ENCODE measurements around the gene PAX2.

DNA sequence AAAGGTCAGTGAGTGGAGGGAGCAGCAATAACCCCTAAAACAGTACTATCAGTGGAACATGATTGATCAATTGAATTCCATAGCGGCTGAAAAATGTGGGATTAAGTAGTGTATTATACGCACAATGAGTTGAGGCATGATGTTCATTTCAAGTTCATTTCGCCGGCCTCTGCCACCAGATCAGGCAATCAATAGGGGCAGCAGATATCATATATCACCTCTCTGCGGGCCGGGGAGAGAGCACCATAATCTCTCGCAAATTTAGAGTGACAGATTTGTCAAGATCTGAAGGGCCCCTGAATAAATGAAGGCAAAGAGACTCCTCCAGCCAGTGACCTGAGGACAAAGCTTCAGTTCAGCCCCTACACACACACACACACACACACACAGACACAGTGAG is 58.5 kb downstream of the PAX2 start:
- TF ChIP-seq CTCF (IDR thresholded peaks at IDR 0.05; ENCODE audit: insufficient read depth, low read length, poor library complexity, severe bottlenecking) (no peak), EZH2phosphoT487 (conservative IDR thresholded peaks at IDR 0.05; ENCODE audit: low read length) (no peak)
